SH-SY5Y (cell line): ENCODE measurements around the gene NDUFAB1.

Source experiments
- GATA2 ChIP-seq: IDR thresholded peaks from 2 replicates; pipeline ENCODE4 v1.6.1; 2011; ENCODE audit warnings: mild to moderate bottlenecking, low read depth, low read length
- GATA3 ChIP-seq: IDR thresholded peaks from 2 replicates; pipeline ENCODE4 v1.6.1; 2011; ENCODE audit warnings: low read depth, mild to moderate bottlenecking, low read length, moderate library complexity

- TF ChIP-seq GATA2 (no peak), GATA3 (no peak)
Observed at GRCh38 chr16:23578101-23578830, 17.9 kb downstream of the NDUFAB1 start.
